ENCODE data around the gene STAT5A. TPM values are rescaled to one million over a fixed set of nuclear protein-coding genes. Genes with fewer than 3 reads are reported as not detected.
A peak's percentile ranks its signal among the peaks of the same experiment; 100 is the strongest.

STAT5A gene
- total RNA-seq, 1 experiment from 2014 or later: 3.1 TPM

DNA sequence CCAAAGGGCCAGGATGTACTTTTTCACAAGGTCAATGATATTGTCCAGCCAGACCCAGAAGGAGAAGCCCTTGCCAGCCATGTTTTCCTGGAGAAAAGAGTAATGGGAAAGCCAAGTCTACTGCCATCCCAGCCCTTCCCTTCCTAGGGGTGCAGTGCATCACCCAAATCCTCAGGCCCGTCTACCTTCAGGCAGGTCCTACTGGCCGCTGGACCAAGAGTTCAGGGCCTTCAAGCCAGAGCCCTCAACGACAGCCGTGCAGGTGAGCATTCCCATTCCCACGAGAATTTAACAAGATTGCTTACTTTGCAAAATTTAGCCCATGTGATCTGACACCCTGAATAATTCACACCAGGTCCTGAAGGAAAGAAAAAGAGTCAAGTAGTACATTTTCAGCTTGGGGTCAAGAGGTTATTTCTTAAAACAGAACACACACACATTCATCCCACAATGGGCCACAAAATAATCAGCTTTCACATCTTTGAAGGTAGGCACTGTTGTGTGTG, 35.0 kb downstream of the STAT5A start:
- no peaks in the 10 kb centered on the region for H3K9me3 Mint-ChIP-seq (ENCODE audit: low read depth, unreplicated experiment)
- no peaks in the 10 kb centered on the region for H3K27me3 Mint-ChIP-seq (ENCODE audit: unreplicated experiment)
- CTCF ChIA-PET: interaction anchor here (0.6 to 2.4 kb wide), 10 partner anchors 70 to 393 kb away, joined by 3 to 11 read pairs (median 6); partner anchors contain the start of gene ODAD4
- no TSS peak for BruUV-seq (replicated peaks)
- H3K4me1 Mint-ChIP-seq (ENCODE audit: low read depth, unreplicated experiment): peaks cover 8% of the 10 kb centered on the region
- DNase-seq: no peak
- H3K4me3 Mint-ChIP-seq (ENCODE audit: low read depth, unreplicated experiment): no peak overlapping the region
- no peak overlapping the region for H3K27ac Mint-ChIP-seq (ENCODE audit: unreplicated experiment)
- TF ChIP-seq, protein P1, sequence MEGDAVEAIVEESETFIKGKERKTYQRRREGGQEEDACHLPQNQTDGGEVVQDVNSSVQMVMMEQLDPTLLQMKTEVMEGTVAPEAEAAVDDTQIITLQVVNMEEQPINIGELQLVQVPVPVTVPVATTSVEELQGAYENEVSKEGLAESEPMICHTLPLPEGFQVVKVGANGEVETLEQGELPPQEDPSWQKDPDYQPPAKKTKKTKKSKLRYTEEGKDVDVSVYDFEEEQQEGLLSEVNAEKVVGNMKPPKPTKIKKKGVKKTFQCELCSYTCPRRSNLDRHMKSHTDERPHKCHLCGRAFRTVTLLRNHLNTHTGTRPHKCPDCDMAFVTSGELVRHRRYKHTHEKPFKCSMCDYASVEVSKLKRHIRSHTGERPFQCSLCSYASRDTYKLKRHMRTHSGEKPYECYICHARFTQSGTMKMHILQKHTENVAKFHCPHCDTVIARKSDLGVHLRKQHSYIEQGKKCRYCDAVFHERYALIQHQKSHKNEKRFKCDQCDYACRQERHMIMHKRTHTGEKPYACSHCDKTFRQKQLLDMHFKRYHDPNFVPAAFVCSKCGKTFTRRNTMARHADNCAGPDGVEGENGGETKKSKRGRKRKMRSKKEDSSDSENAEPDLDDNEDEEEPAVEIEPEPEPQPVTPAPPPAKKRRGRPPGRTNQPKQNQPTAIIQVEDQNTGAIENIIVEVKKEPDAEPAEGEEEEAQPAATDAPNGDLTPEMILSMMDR (IDR thresholded peaks at IDR 0.05; ENCODE audit: unreplicated experiment): no peak
- intact Hi-C loops (cut with micrococcal nuclease; ENCODE audit: unreplicated experiment): loop anchor here (2.0 to 5.0 kb wide), 2 partner anchors 64 to 193 kb away; partner anchors contain the start of gene STAT3
- H3K36me3 Mint-ChIP-seq (ENCODE audit: insufficient read depth, unreplicated experiment): peaks cover 78% of the 10 kb centered on the region

DNA sequence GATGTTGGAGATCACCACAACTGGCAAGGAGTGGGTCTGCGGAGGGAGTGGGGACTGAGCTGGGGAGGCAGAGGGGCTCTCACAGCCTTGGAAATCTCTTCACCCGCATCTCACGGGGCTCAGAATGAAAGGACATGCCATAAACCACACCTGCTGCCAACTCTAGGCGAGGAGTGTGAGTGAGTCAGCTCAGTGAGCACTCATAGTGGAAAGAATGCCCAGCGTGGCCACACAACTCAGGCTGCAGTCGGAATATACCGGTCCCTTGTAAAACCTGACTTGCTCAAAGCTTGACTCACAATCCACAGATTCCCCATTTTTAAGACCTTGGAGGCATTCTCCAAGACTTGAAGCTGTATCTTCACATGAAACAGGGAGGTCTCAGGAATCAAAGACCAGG, 36.7 kb downstream of the STAT5A start:
- Mint-ChIP-seq H3K4me1 (ENCODE audit: low read depth, unreplicated experiment) (peaks cover 14% of the 10 kb centered on the region), H3K27ac (ENCODE audit: unreplicated experiment) (no peak overlapping the region), H3K36me3 (ENCODE audit: insufficient read depth, unreplicated experiment) (peaks cover 75% of the 10 kb centered on the region), H3K4me3 (ENCODE audit: low read depth, unreplicated experiment) (no peak overlapping the region), H3K27me3 (ENCODE audit: unreplicated experiment) (no peaks in the 10 kb centered on the region), H3K9me3 (ENCODE audit: low read depth, unreplicated experiment) (no peaks in the 10 kb centered on the region)
- intact Hi-C loops (cut with micrococcal nuclease; ENCODE audit: unreplicated experiment): no loop called here
- CTCF ChIA-PET: interaction anchor here (0.6 to 1.9 kb wide), 5 partner anchors 36 to 85 kb away, joined by 3 to 10 read pairs (median 4); no protein-coding TSS in a partner anchor
- BruUV-seq (replicated peaks): no TSS peak
- no peak for DNase-seq
- TF ChIP-seq, protein P1 (IDR thresholded peaks at IDR 0.05; ENCODE audit: unreplicated experiment): no peak

DNA sequence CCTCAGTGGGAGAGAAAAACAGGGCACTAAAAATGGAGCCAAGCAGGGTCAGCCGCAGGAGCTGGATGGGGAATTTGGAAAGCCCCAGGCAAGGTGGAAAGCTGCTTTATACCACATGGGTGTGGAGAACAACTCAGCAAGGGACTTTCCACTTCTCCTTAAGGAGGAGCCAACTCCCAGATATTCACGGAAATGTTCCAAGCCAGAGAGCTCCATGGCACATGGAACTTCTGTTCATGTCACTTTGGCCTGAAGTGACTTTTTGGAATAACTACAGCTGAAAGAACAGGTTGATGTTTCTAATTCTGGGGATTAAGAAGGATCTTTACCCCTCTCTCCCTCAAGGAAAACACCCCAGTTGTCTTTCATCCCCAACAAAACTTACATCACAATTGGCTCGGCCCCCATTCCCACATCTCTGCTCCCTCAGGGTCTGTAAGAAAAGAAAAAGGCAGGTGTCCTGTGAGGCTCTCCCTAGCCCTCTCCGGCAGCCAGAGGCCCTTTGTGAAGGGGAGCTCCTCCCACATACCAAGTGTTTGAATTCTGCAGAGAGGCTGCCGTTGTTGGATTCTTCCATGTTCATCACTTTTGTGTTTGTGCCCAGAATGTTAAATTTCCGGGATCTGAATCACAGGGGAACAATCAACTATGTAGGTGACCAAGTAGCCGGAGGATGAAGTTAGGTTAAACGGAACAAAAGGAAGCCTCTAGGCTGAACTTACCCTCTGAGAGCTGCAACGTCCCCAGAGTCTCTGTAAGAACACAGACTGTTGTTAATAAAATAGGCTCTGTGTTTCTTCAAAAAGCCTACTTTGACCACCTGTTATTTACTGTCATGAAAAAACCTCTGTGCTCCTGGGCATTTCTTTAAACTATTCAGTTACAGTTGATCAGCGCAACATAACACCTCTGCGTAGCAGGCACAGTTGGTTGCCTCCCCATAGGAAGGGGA, 41.0 kb downstream of the STAT5A start:
- no peaks in the 10 kb centered on the region for H3K27me3 Mint-ChIP-seq (ENCODE audit: unreplicated experiment)
- peaks cover 73% of the 10 kb centered on the region for H3K36me3 Mint-ChIP-seq (ENCODE audit: insufficient read depth, unreplicated experiment)
- BruUV-seq (replicated peaks): no TSS peak
- intact Hi-C loops (cut with micrococcal nuclease; ENCODE audit: unreplicated experiment): no loop called here
- peaks cover 12% of the 10 kb centered on the region for H3K4me1 Mint-ChIP-seq (ENCODE audit: low read depth, unreplicated experiment)
- no peak overlapping the region for H3K4me3 Mint-ChIP-seq (ENCODE audit: low read depth, unreplicated experiment)
- CTCF ChIA-PET: interaction anchor here (1.7 kb wide), 1 partner anchor 74 kb away, joined by 10 read pairs; no protein-coding TSS in a partner anchor
- TF ChIP-seq, protein P1 (IDR thresholded peaks at IDR 0.05; ENCODE audit: unreplicated experiment): no peak
- H3K9me3 Mint-ChIP-seq (ENCODE audit: low read depth, unreplicated experiment): no peaks in the 10 kb centered on the region
- H3K27ac Mint-ChIP-seq (ENCODE audit: unreplicated experiment): peak overlapping the region; percentile 69
- peak; percentile 35 for DNase-seq

DNA sequence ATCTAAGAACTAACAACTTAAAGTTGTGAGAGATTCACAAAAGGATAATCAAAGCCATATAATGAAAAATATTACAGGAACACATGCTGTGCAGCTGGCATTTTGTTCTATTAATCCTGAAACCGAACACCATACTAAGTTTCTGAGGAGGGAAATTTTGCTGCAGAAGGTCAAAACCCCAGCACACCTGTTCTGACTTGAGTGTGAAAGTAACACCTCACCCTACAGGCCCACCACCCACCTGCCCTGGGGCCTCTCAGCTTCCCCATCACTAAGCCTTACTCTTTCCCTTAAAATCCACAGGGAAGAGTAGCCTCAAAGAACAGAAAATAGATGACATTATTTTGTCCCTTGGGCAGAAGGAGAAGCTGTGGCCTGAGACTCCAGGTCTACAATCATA, 44.8 kb downstream of the STAT5A start:
- no peak for DNase-seq
- CTCF ChIA-PET: no interaction called here
- Mint-ChIP-seq H3K36me3 (ENCODE audit: insufficient read depth, unreplicated experiment) (peaks cover 84% of the 10 kb centered on the region), H3K9me3 (ENCODE audit: low read depth, unreplicated experiment) (no peaks in the 10 kb centered on the region), H3K4me3 (ENCODE audit: low read depth, unreplicated experiment) (no peak overlapping the region), H3K27ac (ENCODE audit: unreplicated experiment) (no peak overlapping the region), H3K27me3 (ENCODE audit: unreplicated experiment) (no peaks in the 10 kb centered on the region), H3K4me1 (ENCODE audit: low read depth, unreplicated experiment) (peaks cover 12% of the 10 kb centered on the region)
- BruUV-seq (replicated peaks): no TSS peak
- TF ChIP-seq, protein P1 (IDR thresholded peaks at IDR 0.05; ENCODE audit: unreplicated experiment): no peak
- intact Hi-C loops (cut with micrococcal nuclease; ENCODE audit: unreplicated experiment): no loop called here
